ENCODE measurements around the gene UBE2G2. TPM values are rescaled to one million over a fixed set of nuclear protein-coding genes. Genes with fewer than 3 reads are reported as not detected.

UBE2G2 gene
- total RNA-seq, 4 donors from 2014 or later, result 38.4 to 75.1 (median 67.4) TPM

- H3K4me1 ChIP-seq, result no peaks in the 10 kb centered on the region
- no peak overlapping the region for H3K4me3 ChIP-seq
- TF ChIP-seq POLR2A (IDR thresholded peaks at IDR 0.05) (no peak), CTCF (IDR thresholded peaks at IDR 0.05) (no peak)
- H3K9me3 ChIP-seq, result peaks cover 0 to 23% of the 10 kb centered on the region in 2 donors
- DNase-seq, result no peak
- no peaks in the 10 kb centered on the region for H3K36me3 ChIP-seq
- H3K27me3 ChIP-seq, result no peaks in the 10 kb centered on the region
- intact Hi-C loops (cut with DNase I; ENCODE audit: low total_unique reads), result no loop called here
- no peak overlapping the region for H3K27ac ChIP-seq
Measured at GRCh38 chr21:44736291-44737004, 65.2 kb downstream of the UBE2G2 start.

GRCh38 chr21:44735821-44736220 lies 65.8 kb downstream of the UBE2G2 start:
- TF ChIP-seq CTCF (IDR thresholded peaks at IDR 0.05) (no peak), POLR2A (IDR thresholded peaks at IDR 0.05) (no peak)
- no peaks in the 10 kb centered on the region for H3K36me3 ChIP-seq
- no peaks in the 10 kb centered on the region for H3K4me1 ChIP-seq
- peaks cover 0 to 23% of the 10 kb centered on the region in 2 donors for H3K9me3 ChIP-seq
- H3K27ac ChIP-seq, result no peak overlapping the region
- intact Hi-C loops (cut with DNase I; ENCODE audit: low total_unique reads), result no loop called here
- no peak overlapping the region for H3K4me3 ChIP-seq
- no peak for DNase-seq
- no peaks in the 10 kb centered on the region for H3K27me3 ChIP-seq

GRCh38 chr21:44734841-44735240 lies 66.8 kb downstream of the UBE2G2 start:
- no peaks in the 10 kb centered on the region for H3K27me3 ChIP-seq
- no peaks in the 10 kb centered on the region for H3K36me3 ChIP-seq
- no peaks in the 10 kb centered on the region for H3K4me1 ChIP-seq
- no peak overlapping the region for H3K4me3 ChIP-seq
- intact Hi-C loops (cut with DNase I; ENCODE audit: low total_unique reads), result no loop called here
- H3K27ac ChIP-seq, result no peak overlapping the region
- peaks cover 0 to 23% of the 10 kb centered on the region in 2 donors for H3K9me3 ChIP-seq
- DNase-seq, result no peak
- TF ChIP-seq POLR2A (IDR thresholded peaks at IDR 0.05) (no peak), CTCF (IDR thresholded peaks at IDR 0.05) (no peak)

GRCh38 chr21:44734026-44734745 lies 67.4 kb downstream of the UBE2G2 start:
- Histone ChIP-seq H3K4me1 (no peaks in the 10 kb centered on the region), H3K27ac (no peak overlapping the region), H3K27me3 (no peaks in the 10 kb centered on the region), H3K36me3 (no peaks in the 10 kb centered on the region), H3K4me3 (no peak overlapping the region), H3K9me3 (peaks cover 0 to 23% of the 10 kb centered on the region in 2 donors)
- DNase-seq, result no peak
- TF ChIP-seq POLR2A (IDR thresholded peaks at IDR 0.05), result no peak
- TF ChIP-seq CTCF (IDR thresholded peaks at IDR 0.05), result no peak
- intact Hi-C loops (cut with DNase I; ENCODE audit: low total_unique reads), result no loop called here

GRCh38 chr21:44732956-44733355 lies 68.7 kb downstream of the UBE2G2 start:
- no peak overlapping the region for H3K4me3 ChIP-seq
- peaks cover 0 to 16% of the 10 kb centered on the region in 2 donors for H3K9me3 ChIP-seq
- H3K4me1 ChIP-seq, result no peaks in the 10 kb centered on the region
- no peak for TF ChIP-seq POLR2A (IDR thresholded peaks at IDR 0.05)
- no peak for TF ChIP-seq CTCF (IDR thresholded peaks at IDR 0.05)
- no peak overlapping the region for H3K27ac ChIP-seq
- H3K27me3 ChIP-seq, result no peaks in the 10 kb centered on the region
- intact Hi-C loops (cut with DNase I; ENCODE audit: low total_unique reads), result no loop called here
- no peaks in the 10 kb centered on the region for H3K36me3 ChIP-seq
- DNase-seq, result no peak
